Measurements from ENCODE around the gene ANKMY1. TPM values are rescaled to one million over a fixed set of nuclear protein-coding genes. Genes with fewer than 3 reads are reported as not detected.

ANKMY1 gene
- total and polyA plus RNA-seq, 2 of the 13 experiments (the other 11 are each of a cell fraction or from before 2014, with no cell fraction given), result 11.7 to 18.8 TPM

DNA sequence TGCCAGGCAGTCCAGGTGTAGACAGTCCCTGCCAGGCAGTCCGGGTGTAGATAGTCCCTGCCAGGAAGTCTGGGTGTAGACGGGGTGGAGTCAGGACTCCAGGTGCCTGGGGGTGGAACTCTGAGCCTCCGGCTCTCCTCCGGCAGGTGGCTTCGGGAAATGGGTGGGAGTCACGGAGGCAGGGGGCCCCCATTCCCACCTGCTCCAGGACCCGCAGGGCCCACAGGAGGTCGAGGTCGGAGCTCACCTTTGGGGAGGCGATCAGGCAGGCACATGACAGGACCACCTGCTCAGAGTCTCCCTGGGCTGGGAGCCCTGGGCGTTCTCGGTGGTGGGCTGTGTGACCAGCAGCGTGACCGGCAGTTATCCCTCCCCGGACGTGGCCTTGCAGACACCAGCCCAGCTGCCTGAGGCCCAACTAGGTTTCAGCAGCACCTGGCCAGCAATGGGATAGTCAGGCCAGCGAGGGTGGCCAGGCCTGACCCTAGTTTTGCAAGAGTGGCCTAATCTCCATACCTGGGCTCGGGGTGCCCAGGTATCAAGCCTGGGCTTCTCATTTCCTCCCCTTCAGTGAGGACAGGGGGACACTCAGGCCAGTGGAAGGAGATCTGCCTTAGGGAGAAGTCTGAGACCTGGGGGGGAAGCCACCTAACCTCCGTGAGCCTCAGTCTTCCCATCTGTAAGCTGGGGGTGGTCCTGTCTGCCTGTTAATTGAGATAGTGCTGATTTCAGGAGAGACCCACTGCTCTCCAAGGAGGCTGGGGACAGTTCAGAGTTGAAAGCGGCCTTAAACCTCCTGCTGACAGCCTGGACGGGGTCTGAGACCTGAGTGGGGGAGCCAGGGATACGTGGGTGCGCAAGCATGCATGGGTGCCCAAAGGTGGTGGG, 109.2 kb downstream of the ANKMY1 start:
- H3K4me3 ChIP-seq (replicated peaks in 1 of 3; ENCODE audit: insufficient read depth in 1 of 3, low read depth in 2 of 3, low read length in 3 of 3), result no peak overlapping the region
- ChIA-PET POLR2A (no interaction called here), CTCF (ENCODE audit: low intra/inter-chr PET ratio, low total read pairs) (no interaction called here)
- no TSS peak for BruUV-seq (replicated peaks)
- no peak overlapping the region for H3K9ac ChIP-seq (ENCODE audit: insufficient read depth, low read depth, low read length)
- no peaks in the 10 kb centered on the region for H3K79me2 ChIP-seq (ENCODE audit: insufficient read depth, low read length)
- intact Hi-C loops (cut with micrococcal nuclease; ENCODE audit: unreplicated experiment), result no loop called here
- in situ Hi-C loops (cut with HindIII; ENCODE audit: extremely low pct_ligation_motif_present, low pct_unique_long_range_greater_than_20kb), result no loop called here
- no peak overlapping the region for H3K4me2 ChIP-seq (ENCODE audit: low read depth, low read length)
- H3K27me3 ChIP-seq (ENCODE audit: control insufficient read depth in 1 of 2, insufficient read depth in 2 of 2, low read length in 2 of 2), result peaks cover 23 to 56% of the 10 kb centered on the region in 2 experiments; a peak in 4 of 5 replicates
- DNase-seq (ENCODE audit: low spot score), result no peak
- TF ChIP-seq ZNF335 (CRISPR knock-in tag; IDR thresholded peaks at IDR 0.05) (no peak), ZNF629 (CRISPR knock-in tag; conservative IDR thresholded peaks at IDR 0.05) (peak; percentile 66), ZBTB38 (CRISPR knock-in tag; IDR thresholded peaks at IDR 0.05) (no peak)
- H2AFZ ChIP-seq (ENCODE audit: low read length), result no peak overlapping the region
- no peaks in the 10 kb centered on the region for H3K36me3 ChIP-seq (replicated peaks in 1 of 2; ENCODE audit: control insufficient read depth in 1 of 2, insufficient read depth in 2 of 2, low read length in 2 of 2)
- H3K27ac ChIP-seq (ENCODE audit: extremely low read length, insufficient read depth, low read length), result no peak overlapping the region
- H4K20me1 ChIP-seq (ENCODE audit: insufficient read depth, low read length), result peaks cover 6% of the 10 kb centered on the region; the same call in 1 of the 2 replicates
- WGBS (ENCODE audit: low lambda C conversion rate), result 40% methylated on average over 20 of the region's 23 CpGs
- ATAC-seq, result no peak
- H3K4me1 ChIP-seq (ENCODE audit: insufficient read depth, low read length), result peaks cover 7% of the 10 kb centered on the region; the same call in 1 of the 2 replicates
- no peak for FAIRE-seq
- H3K9me3 ChIP-seq (ENCODE audit: low read length), result no peaks in the 10 kb centered on the region

DNA sequence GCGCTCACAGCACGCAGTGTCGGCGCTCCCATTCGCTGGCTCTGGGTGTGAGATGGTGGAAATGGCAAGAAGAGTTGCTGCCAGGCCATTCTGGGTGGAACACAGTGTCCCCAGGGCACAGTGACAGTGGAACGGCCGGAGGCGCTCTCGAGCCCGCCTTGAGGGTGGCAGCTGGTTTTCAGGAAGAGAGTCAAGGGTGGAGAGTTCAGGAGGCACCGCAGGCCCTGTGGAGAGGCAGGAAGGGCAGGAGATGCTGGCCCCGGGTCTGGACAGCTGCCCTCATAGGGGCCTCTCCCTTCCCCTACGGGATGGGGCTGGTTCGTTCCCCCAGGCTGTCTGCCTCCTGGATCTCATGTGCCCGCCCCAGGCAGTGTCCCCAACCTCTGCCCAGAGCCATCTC, 109.9 kb downstream of the ANKMY1 start:
- Histone ChIP-seq H4K20me1 (ENCODE audit: insufficient read depth, low read length) (peaks cover 6% of the 10 kb centered on the region; the same call in 1 of the 2 replicates), H3K9ac (ENCODE audit: insufficient read depth, low read depth, low read length) (no peak overlapping the region), H2AFZ (ENCODE audit: low read length) (no peak overlapping the region), H3K36me3 (replicated peaks in 1 of 2; ENCODE audit: control insufficient read depth in 1 of 2, insufficient read depth in 2 of 2, low read length in 2 of 2) (no peaks in the 10 kb centered on the region), H3K79me2 (ENCODE audit: insufficient read depth, low read length) (no peaks in the 10 kb centered on the region), H3K27ac (ENCODE audit: extremely low read length, insufficient read depth, low read length) (no peak overlapping the region), H3K9me3 (ENCODE audit: low read length) (no peaks in the 10 kb centered on the region), H3K4me3 (replicated peaks in 1 of 3; ENCODE audit: insufficient read depth in 1 of 3, low read depth in 2 of 3, low read length in 3 of 3) (no peak overlapping the region), H3K4me2 (ENCODE audit: low read depth, low read length) (no peak overlapping the region), H3K4me1 (ENCODE audit: insufficient read depth, low read length) (peaks cover 14% of the 10 kb centered on the region; the same call in 1 of the 2 replicates), H3K27me3 (ENCODE audit: control insufficient read depth in 1 of 2, insufficient read depth in 2 of 2, low read length in 2 of 2) (peaks cover 23 to 56% of the 10 kb centered on the region in 2 experiments; a peak in 4 of 5 replicates)
- DNase-seq (ENCODE audit: low spot score) (no peak), FAIRE-seq (no peak), ATAC-seq (no peak)
- no TSS peak for BruUV-seq (replicated peaks)
- POLR2A ChIA-PET, result no interaction called here
- WGBS (ENCODE audit: low lambda C conversion rate), result 64% methylated on average over 14 of the region's 15 CpGs
- in situ Hi-C loops (cut with HindIII; ENCODE audit: extremely low pct_ligation_motif_present, low pct_unique_long_range_greater_than_20kb) (no loop called here), intact Hi-C loops (cut with micrococcal nuclease; ENCODE audit: unreplicated experiment) (no loop called here)
- CTCF ChIA-PET (ENCODE audit: low intra/inter-chr PET ratio, low total read pairs), result no interaction called here
- TF ChIP-seq, protein P1, sequence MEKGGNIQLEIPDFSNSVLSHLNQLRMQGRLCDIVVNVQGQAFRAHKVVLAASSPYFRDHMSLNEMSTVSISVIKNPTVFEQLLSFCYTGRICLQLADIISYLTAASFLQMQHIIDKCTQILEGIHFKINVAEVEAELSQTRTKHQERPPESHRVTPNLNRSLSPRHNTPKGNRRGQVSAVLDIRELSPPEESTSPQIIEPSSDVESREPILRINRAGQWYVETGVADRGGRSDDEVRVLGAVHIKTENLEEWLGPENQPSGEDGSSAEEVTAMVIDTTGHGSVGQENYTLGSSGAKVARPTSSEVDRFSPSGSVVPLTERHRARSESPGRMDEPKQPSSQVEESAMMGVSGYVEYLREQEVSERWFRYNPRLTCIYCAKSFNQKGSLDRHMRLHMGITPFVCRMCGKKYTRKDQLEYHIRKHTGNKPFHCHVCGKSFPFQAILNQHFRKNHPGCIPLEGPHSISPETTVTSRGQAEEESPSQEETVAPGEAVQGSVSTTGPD (CRISPR knock-in tag; IDR thresholded peaks at IDR 0.05), result no peak
- TF ChIP-seq, protein P2, sequence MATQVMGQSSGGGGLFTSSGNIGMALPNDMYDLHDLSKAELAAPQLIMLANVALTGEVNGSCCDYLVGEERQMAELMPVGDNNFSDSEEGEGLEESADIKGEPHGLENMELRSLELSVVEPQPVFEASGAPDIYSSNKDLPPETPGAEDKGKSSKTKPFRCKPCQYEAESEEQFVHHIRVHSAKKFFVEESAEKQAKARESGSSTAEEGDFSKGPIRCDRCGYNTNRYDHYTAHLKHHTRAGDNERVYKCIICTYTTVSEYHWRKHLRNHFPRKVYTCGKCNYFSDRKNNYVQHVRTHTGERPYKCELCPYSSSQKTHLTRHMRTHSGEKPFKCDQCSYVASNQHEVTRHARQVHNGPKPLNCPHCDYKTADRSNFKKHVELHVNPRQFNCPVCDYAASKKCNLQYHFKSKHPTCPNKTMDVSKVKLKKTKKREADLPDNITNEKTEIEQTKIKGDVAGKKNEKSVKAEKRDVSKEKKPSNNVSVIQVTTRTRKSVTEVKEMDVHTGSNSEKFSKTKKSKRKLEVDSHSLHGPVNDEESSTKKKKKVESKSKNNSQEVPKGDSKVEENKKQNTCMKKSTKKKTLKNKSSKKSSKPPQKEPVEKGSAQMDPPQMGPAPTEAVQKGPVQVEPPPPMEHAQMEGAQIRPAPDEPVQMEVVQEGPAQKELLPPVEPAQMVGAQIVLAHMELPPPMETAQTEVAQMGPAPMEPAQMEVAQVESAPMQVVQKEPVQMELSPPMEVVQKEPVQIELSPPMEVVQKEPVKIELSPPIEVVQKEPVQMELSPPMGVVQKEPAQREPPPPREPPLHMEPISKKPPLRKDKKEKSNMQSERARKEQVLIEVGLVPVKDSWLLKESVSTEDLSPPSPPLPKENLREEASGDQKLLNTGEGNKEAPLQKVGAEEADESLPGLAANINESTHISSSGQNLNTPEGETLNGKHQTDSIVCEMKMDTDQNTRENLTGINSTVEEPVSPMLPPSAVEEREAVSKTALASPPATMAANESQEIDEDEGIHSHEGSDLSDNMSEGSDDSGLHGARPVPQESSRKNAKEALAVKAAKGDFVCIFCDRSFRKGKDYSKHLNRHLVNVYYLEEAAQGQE (IDR thresholded peaks at IDR 0.05; ENCODE audit: borderline replicate concordance in 1 of 2, low read depth in 1 of 2, low read length in 2 of 2), result no peak
- TF ChIP-seq ZNF510 (CRISPR knock-in tag; IDR thresholded peaks at IDR 0.05; ENCODE audit: low read depth), result no peak

Measured in HepG2 (cell line).